ENCODE measurements around the gene CAPN10. TPM values are rescaled to one million over a fixed set of nuclear protein-coding genes. Genes with fewer than 3 reads are reported as not detected.
"Not testable (repeated sequence)": the region's sequence is repeated elsewhere in the genome, so short reads cannot be mapped to it uniquely, and the experiment has no call there.

Gene CAPN10, protein sequence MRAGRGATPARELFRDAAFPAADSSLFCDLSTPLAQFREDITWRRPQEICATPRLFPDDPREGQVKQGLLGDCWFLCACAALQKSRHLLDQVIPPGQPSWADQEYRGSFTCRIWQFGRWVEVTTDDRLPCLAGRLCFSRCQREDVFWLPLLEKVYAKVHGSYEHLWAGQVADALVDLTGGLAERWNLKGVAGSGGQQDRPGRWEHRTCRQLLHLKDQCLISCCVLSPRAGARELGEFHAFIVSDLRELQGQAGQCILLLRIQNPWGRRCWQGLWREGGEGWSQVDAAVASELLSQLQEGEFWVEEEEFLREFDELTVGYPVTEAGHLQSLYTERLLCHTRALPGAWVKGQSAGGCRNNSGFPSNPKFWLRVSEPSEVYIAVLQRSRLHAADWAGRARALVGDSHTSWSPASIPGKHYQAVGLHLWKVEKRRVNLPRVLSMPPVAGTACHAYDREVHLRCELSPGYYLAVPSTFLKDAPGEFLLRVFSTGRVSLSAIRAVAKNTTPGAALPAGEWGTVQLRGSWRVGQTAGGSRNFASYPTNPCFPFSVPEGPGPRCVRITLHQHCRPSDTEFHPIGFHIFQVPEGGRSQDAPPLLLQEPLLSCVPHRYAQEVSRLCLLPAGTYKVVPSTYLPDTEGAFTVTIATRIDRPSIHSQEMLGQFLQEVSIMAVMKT
- 49.8 and 55.4 TPM in 2 replicates for total RNA-seq

DNA sequence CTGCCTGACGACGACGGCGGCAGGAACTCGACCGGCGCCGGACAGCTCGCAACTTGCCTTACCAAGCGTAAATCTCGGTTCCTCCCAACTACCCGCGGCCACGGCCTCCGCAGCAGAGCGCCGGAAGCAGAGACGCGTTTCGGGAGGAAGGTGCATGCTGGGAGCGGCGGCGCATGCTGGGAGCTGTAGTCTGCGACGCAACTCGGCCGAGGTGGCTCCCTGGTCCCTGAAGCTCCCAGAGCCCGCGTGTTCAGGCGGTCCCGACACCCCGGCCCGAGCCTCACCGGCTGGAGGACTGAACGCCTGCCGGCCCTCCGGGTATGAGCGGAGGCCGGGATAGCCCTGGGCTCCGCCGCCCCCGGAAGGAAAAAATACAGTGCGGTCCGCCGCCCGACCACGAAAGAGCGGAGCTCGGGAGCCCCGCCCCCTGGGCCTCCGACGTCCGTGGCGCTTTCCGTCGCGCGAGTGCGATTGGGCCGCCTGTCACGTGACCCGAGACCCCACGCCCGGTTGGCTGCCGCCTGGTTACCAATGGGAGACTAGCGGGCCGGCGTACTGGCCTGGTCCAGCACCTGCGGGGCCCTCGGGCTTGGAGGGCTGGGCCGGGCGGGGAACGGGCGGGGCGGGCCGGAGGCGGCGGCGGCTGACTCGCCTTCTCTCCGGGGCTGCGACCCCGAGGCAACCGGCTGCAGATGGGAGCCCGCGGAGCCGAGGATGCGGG is at the start of gene CAPN10:
TSS of gene CAPN10 (plus strand) at position 537 of the 721 bp plus-strand sequence. CDS start at position 715, 178 bp downstream.
- intact Hi-C loops (cut with micrococcal nuclease), result loop anchor here (1.0 kb wide), 8 partner anchors 20 to 922 kb away; partner anchors contain the start of genes GPC1, GPR35 and STK25
- Mint-ChIP-seq H3K27ac (peak within 1 kb of the TSS; percentile 93), H3K36me3 (ENCODE audit: low read depth) (peaks cover 5% of the 10 kb centered on the region), H3K27me3 (ENCODE audit: insufficient read depth) (no peaks in the 10 kb centered on the region), H3K4me3 (peak within 1 kb of the TSS; percentile 96), H3K9me3 (no peaks in the 10 kb centered on the region), H3K4me1 (ENCODE audit: low read depth) (peaks cover 38% of the 10 kb centered on the region)
- DNase-seq (ENCODE audit: low spot score), result peak; percentile 97

DNA sequence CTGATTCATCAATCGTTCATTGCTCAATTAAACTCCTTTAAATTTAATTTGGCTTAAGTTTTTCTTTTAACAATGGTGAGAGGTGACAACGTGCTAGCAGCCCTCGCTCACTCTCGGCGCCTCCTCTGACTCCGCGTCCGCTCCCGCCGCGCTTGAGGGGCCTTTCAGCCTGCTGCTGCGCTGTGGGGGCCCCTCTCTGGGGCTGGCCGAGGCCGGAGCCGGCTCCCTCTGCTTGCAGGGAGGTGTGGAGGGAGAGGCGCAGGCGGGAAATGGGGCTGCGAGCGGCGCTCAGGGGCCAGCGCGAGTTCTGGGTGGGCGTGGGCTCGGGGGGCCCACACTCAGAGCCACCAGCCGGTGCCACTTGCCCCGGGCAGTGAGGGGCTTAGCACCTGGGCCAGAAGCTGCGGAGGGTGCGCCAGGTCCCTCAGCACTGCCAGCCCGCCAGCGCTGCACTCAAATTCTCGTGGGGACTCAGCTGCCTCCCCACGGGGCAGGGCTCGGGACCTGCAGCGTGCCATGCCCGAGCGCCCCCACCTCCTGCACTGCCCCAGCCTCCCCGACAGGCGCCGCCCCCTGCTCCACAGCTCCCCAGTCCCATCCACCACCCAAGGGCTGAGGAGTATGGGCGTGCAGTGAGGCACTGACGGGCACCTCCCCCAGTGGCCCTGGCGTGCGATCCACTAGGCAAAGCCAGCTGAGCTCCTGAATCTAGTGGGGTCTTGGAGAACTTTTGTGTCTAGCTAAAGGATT is 48.3 kb upstream of the CAPN10 start:
- Mint-ChIP-seq H3K9me3 (peaks cover 12% of the 10 kb centered on the region), H3K27ac (no peak overlapping the region), H3K27me3 (ENCODE audit: insufficient read depth) (no peaks in the 10 kb centered on the region), H3K4me1 (ENCODE audit: low read depth) (no peaks in the 10 kb centered on the region), H3K36me3 (ENCODE audit: low read depth) (peaks cover 37% of the 10 kb centered on the region), H3K4me3 (no peak overlapping the region)
- intact Hi-C loops (cut with micrococcal nuclease), result no loop called here
- DNase-seq (ENCODE audit: low spot score), result no peak

DNA sequence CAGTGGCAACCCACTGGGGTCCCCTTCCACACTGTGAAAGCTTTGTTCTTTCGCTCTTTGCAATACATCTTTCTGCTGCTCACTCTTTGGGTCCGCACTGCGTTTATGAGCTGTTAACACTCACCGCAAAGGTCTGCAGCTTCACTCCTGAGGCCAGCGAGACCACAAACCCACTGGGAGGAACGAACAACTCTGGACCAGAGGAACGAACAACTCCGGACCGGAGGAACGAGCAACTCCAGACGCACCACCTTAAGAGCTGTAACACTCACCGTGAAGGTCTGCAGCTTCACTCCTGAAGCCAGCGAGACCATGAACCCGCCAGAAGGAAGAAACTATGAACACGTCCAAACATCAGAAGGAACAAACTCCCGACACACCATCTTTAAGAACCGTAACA is 47.4 kb upstream of the CAPN10 start:
- H3K4me3 Mint-ChIP-seq; intact Hi-C loops (cut with micrococcal nuclease): not testable (repeated sequence)
- peaks cover 35% of the 10 kb centered on the region for H3K36me3 Mint-ChIP-seq (ENCODE audit: low read depth)

DNA sequence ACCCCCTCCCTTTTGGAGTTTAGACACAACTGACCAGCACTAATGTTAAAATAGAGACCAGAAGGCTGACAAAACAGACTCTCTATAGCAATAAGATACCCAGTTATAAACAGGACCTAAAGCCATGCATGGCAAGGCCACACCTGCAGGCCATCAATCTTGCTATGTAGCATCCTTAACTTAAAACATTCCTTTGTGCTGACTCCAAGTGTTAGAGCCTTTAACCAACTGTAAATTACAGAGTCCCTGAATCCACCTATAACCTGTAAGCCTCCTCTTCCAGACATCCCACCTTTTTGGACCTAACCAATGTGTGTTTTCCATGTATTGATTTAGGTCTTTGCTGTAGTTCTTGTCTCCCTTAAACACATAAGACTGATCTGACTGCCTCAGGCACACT is 46.6 kb upstream of the CAPN10 start:
- H3K4me3 Mint-ChIP-seq, result no peak overlapping the region
- no peaks in the 10 kb centered on the region for H3K4me1 Mint-ChIP-seq (ENCODE audit: low read depth)
- peaks cover 5% of the 10 kb centered on the region for H3K9me3 Mint-ChIP-seq
- intact Hi-C loops (cut with micrococcal nuclease), result no loop called here
- no peak overlapping the region for H3K27ac Mint-ChIP-seq
- no peak for DNase-seq (ENCODE audit: low spot score)
- H3K27me3 Mint-ChIP-seq (ENCODE audit: insufficient read depth), result no peaks in the 10 kb centered on the region
- peaks cover 38% of the 10 kb centered on the region for H3K36me3 Mint-ChIP-seq (ENCODE audit: low read depth)

More for the DNA sequence above, 47.4 kb upstream of the CAPN10 start:
- not testable (repeated sequence) for H3K27ac Mint-ChIP-seq; DNase-seq (ENCODE audit: low spot score); H3K9me3 Mint-ChIP-seq; H3K4me1 Mint-ChIP-seq (ENCODE audit: low read depth); H3K27me3 Mint-ChIP-seq (ENCODE audit: insufficient read depth)

DNA sequence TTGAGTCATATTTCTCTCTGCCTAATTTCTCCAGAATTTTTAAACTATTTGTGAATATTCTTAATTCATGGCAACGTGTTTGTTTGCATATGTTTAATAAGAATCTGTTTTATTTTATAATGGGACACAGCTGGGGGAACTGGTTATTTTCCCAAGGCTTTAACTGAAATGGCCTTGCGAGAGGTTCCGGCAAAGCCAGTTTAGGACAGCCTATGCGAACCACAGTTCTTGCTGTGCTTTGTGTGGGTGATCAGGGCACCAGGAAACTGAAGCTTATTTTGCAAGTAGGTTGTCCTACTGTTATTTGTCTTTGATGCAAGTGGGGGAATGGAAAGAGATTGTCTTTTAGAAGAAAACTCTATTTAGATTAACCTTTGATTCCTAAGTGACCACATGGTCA is 35.2 kb upstream of the CAPN10 start:
- Mint-ChIP-seq H3K27me3 (ENCODE audit: insufficient read depth) (no peaks in the 10 kb centered on the region), H3K9me3 (peaks cover 14% of the 10 kb centered on the region)
- intact Hi-C loops (cut with micrococcal nuclease), result no loop called here

DNA sequence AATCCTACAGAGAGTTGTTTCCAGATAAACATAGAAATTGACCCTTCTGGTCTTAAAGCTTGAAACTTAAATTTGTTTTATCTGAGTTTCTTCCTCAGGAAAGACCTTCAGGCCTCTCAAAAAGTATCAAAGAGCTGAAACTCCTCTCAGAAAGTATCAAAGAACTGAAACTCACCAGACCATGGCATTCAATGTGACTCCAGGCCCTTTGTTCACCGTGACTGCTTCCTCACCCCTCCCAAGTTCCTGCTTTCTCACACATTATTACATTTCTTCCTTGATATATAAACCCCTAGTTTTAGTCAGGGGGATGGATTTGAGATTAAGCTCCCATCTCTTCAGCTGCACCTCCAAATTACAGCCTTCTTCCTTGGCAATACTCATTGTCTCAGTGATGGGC is 34.7 kb upstream of the CAPN10 start:
- H3K36me3 Mint-ChIP-seq (ENCODE audit: low read depth), result peaks cover 29% of the 10 kb centered on the region

More for the DNA sequence above, 35.2 kb upstream of the CAPN10 start:
- no peak overlapping the region for H3K4me3 Mint-ChIP-seq
- no peak for DNase-seq (ENCODE audit: low spot score)
- H3K36me3 Mint-ChIP-seq (ENCODE audit: low read depth), result peaks cover 29% of the 10 kb centered on the region
- H3K4me1 Mint-ChIP-seq (ENCODE audit: low read depth), result peaks cover 1% of the 10 kb centered on the region
- H3K27ac Mint-ChIP-seq, result no peak overlapping the region

DNA sequence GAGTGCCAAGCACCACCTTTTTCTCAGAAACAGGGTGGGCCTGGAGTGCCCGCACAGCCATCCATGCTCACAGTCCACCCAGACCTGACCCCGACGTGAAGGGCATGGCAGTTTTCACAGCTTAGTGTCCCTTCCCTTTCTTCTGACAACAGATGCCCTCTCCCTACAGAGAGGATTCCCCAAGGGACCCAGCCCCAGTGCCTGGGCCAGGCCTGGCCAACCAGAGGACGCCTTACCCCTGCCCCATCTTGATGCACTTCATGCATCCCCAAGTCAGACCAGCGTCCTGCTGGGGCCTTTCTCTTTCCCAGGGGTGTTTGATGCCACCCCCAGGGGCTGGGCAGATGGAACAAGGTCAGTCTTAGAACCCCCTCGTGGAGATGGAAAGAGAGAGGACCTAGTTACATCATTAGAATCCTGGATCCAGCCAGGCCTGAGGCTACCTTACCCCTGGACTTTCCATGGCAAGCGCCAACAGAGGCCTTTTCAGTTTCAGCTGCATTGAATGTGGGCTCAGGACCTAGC is 32.5 kb upstream of the CAPN10 start:
- no peak for DNase-seq (ENCODE audit: low spot score)
- Mint-ChIP-seq H3K36me3 (ENCODE audit: low read depth) (peaks cover 28% of the 10 kb centered on the region), H3K27ac (no peak overlapping the region), H3K9me3 (peaks cover 14% of the 10 kb centered on the region), H3K27me3 (ENCODE audit: insufficient read depth) (no peaks in the 10 kb centered on the region), H3K4me1 (ENCODE audit: low read depth) (peaks cover 18% of the 10 kb centered on the region), H3K4me3 (no peak overlapping the region)
- intact Hi-C loops (cut with micrococcal nuclease), result no loop called here

More for the DNA sequence above, 34.7 kb upstream of the CAPN10 start:
- peaks cover 14% of the 10 kb centered on the region for H3K9me3 Mint-ChIP-seq
- H3K4me1 Mint-ChIP-seq (ENCODE audit: low read depth), result peaks cover 7% of the 10 kb centered on the region
- no peak for DNase-seq (ENCODE audit: low spot score)
- no peak overlapping the region for H3K4me3 Mint-ChIP-seq
- intact Hi-C loops (cut with micrococcal nuclease), result no loop called here
- H3K27me3 Mint-ChIP-seq (ENCODE audit: insufficient read depth), result no peaks in the 10 kb centered on the region
- H3K27ac Mint-ChIP-seq, result no peak overlapping the region

DNA sequence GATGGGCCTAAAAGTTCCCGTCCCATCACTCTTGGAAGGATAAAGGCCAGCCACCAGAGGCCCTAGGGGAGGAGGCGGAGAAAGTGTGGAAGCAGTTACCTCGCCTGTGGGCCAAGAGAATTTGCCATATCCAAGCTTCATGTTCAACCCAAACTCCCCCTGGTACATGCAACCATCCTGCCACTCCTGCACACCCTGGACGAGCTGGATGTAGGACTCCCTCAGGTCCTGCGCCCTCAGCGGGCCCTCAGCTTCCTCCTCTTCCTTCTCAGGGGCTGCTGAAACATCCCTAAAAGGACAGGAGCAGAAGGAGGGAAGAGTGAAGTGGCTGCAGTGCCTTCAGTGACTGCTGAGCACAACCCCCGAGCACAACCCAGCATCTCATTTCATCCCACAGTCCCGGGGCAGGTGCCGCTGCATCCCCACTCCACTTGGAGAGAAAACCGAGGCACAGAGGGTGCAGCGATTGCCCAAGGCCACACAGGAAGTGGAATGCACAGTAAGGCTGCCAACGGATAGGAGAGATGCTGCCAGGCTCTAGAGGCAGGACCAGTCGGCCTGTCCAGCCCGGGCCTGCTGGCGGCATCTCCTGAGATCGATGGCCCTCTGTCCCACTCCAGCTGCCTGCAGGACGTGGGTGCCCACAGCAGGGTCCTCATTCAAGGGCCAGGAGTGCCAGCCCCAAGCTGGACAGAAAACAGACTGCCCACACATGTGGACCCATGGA is 31.6 kb upstream of the CAPN10 start:
- Mint-ChIP-seq H3K27me3 (ENCODE audit: insufficient read depth) (no peaks in the 10 kb centered on the region), H3K9me3 (peaks cover 14% of the 10 kb centered on the region), H3K4me3 (no peak overlapping the region), H3K27ac (no peak overlapping the region), H3K36me3 (ENCODE audit: low read depth) (peaks cover 32% of the 10 kb centered on the region), H3K4me1 (ENCODE audit: low read depth) (peaks cover 27% of the 10 kb centered on the region)
- no peak for DNase-seq (ENCODE audit: low spot score)
- intact Hi-C loops (cut with micrococcal nuclease), result no loop called here

DNA sequence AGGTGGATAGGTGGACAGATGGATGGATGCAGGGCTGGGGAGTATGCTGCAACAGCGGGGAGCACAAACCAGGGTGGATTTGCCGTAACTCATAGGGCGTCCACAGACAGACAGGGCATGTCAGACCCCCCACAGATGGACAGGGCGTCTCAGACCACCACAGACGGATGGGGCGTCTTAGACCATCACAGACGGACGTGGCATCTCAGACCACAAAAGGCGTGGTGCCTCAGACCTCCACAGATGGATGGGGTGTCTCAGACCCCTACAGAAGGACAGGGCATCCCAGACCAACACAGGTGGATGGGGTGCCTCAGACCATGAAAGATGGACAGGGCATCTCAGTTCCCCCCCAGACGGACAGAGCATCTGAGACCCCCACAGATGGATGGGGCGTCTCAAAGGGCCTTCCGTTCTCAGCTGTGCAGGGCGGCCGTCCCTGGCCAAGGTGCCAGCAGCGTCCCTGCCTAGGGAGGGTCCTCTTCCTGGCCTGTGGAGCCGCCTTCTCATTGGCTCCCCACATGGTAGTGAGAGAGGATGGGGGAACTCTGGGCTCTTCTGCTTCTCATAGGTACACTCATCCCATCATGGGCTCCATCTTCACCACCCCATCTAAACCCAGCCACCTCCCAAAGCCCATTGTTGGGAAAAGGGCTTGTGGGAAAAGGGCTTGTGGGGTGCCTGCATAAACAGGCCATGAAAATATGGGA is 30.8 kb upstream of the CAPN10 start:
- peaks cover 29% of the 10 kb centered on the region for H3K4me1 Mint-ChIP-seq (ENCODE audit: low read depth)
- H3K27me3 Mint-ChIP-seq (ENCODE audit: insufficient read depth), result no peaks in the 10 kb centered on the region
- no peak overlapping the region for H3K4me3 Mint-ChIP-seq
- intact Hi-C loops (cut with micrococcal nuclease), result no loop called here
- H3K36me3 Mint-ChIP-seq (ENCODE audit: low read depth), result peaks cover 28% of the 10 kb centered on the region
- DNase-seq (ENCODE audit: low spot score), result no peak
- H3K9me3 Mint-ChIP-seq, result peaks cover 13% of the 10 kb centered on the region
- no peak overlapping the region for H3K27ac Mint-ChIP-seq

DNA sequence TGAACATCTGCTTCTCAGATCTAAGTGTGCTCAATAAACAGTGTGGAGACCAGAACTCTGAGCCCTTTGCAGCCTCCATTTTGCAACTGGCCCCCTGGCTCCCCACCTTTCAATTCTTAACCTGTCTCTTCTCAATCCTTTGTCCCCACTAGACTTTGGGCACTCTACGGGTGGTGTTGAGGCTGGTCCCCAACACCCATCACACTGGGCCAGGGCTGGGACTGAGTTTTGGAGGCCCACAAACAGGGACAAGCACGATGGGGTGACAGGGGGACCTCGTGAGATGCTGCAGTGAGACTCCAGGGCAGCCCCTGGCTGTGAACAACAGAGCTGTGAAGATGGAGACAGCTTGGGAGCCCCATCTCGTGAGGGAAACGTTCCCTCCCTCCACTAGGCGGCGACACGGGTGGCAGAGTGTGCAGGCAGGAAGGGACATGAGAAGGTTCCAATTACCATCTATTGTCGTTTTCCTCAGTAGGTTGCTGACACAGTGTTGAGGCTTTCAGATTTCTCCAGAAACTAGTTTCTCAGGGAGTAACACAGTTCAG is 29.9 kb upstream of the CAPN10 start:
- peak overlapping the region; percentile 8 for H3K4me3 Mint-ChIP-seq
- DNase-seq (ENCODE audit: low spot score), result peak; percentile 60
- H3K27me3 Mint-ChIP-seq (ENCODE audit: insufficient read depth), result no peaks in the 10 kb centered on the region
- no peak overlapping the region for H3K27ac Mint-ChIP-seq
- peaks cover 21% of the 10 kb centered on the region for H3K36me3 Mint-ChIP-seq (ENCODE audit: low read depth)
- peaks cover 5% of the 10 kb centered on the region for H3K9me3 Mint-ChIP-seq
- H3K4me1 Mint-ChIP-seq (ENCODE audit: low read depth), result peaks cover 34% of the 10 kb centered on the region
- intact Hi-C loops (cut with micrococcal nuclease), result no loop called here

DNA sequence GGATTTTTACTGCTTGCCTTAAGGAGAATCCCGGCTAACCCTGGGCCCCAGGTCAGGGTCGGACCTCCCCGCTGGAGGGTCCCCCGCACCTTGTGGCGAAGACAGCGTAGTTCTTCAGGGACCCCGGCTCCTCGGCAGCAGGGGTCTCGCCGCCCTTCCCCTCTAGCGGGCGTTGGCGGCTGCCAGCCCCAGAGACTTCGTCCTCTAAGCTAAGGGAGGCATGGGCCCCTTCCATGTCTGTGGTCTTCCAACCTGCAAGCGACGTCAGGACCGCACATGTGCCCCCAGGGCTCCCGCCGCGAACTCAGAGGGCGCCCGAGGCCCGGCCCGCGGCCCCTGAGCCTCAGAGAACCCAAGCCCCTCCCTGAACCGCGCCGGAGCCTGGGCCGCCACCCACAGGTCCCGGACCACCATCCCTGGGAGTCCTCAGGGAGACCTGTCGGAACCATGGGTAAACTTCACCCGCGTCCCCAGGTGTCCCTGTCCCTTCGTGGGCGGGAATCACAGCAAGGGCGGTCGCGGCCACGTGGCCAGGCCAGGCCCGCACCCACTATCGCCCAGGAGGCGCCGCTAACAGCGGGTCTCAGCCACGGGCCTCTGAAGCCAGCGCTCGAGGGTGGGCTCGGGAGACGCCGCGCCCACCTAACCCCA is 29.3 kb upstream of the CAPN10 start:
- Mint-ChIP-seq H3K27me3 (ENCODE audit: insufficient read depth) (no peaks in the 10 kb centered on the region), H3K27ac (no peak overlapping the region), H3K36me3 (ENCODE audit: low read depth) (peaks cover 18% of the 10 kb centered on the region), H3K4me3 (peak overlapping the region; percentile 8), H3K4me1 (ENCODE audit: low read depth) (peaks cover 40% of the 10 kb centered on the region), H3K9me3 (no peaks in the 10 kb centered on the region)
- intact Hi-C loops (cut with micrococcal nuclease), result no loop called here
- no peak for DNase-seq (ENCODE audit: low spot score)

Measured in activated T-helper 1 cell treated with anti-CD3 and anti-CD28 coated beads, Interleukin-12 subunit alpha, Interleukin-12 subunit beta, Interleukin-2, Interleukin-4 antibody, amounts not matched to agents 30 ng/mL and 10 ng/mL and 1 ng/mL, durations not matched to agents 14 hours and 24 hours and 36 hours (primary cell).